ENCODE results near the gene ANKS1B.

DNA sequence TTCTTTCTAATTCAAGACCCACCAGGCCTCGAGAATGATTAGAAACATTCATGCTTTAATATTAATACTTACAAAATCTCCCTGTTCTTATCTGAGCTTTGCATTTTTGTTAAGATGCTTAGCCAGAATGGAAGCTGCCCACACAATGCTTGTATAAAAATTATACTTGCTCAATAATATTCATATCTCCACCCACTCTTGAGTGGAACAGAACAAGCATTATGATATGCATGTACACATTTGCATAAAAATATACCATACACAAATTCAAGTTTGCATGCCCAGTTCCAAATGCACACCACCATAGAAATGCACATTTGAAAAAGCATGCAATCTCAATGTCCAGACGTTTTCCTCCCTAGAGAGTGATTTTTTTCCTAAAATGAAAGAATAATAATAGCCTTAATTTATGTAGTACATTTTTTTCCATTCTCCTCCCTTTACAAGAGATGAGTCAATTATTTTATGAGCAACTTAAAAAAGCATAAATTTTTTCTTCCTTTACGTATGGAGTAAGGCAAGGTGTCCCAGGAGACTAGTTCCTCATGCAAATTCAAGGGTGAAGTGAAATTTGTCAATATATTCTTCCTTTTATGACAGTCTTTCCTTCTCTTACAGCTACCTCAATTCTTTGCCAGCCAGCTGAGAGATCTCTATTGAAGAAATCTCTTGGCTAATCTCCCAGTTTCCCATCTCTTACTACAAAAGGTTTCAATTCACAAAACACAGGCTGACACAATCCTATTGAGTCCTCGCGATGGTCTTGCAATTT lies 650.3 kb downstream of the ANKS1B start:
- TF ChIP-seq, protein P1, sequence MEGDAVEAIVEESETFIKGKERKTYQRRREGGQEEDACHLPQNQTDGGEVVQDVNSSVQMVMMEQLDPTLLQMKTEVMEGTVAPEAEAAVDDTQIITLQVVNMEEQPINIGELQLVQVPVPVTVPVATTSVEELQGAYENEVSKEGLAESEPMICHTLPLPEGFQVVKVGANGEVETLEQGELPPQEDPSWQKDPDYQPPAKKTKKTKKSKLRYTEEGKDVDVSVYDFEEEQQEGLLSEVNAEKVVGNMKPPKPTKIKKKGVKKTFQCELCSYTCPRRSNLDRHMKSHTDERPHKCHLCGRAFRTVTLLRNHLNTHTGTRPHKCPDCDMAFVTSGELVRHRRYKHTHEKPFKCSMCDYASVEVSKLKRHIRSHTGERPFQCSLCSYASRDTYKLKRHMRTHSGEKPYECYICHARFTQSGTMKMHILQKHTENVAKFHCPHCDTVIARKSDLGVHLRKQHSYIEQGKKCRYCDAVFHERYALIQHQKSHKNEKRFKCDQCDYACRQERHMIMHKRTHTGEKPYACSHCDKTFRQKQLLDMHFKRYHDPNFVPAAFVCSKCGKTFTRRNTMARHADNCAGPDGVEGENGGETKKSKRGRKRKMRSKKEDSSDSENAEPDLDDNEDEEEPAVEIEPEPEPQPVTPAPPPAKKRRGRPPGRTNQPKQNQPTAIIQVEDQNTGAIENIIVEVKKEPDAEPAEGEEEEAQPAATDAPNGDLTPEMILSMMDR (conservative IDR thresholded peaks at IDR 0.05; ENCODE audit: low read length): no peak
- TF ChIP-seq EZH2phosphoT487 (IDR thresholded peaks at IDR 0.05; ENCODE audit: borderline replicate concordance): no peak
